ENCODE results near the gene BLOC1S2. TPM values are rescaled to one million over a fixed set of nuclear protein-coding genes. Genes with fewer than 3 reads are reported as not detected.

Gene BLOC1S2
- total RNA-seq, 1 donor from 2014 or later = 52.2 TPM

Small RNA genes within 50 kb of the gene (small RNA-seq; reads per million reads assigned to genes)
- gene RNU6-422P (not detected), gene SNORA12 (43.6 reads per million, percentile 97 among the genes with 10 or more reads in this experiment)

Other genes starting within 250 kb of the BLOC1S2 start
- gene CPN1, start 204.8 kb downstream of the BLOC1S2 start, total RNA-seq = not detected
- 10.6 TPM for gene ERLIN1, start 100.7 kb downstream of the BLOC1S2 start, total RNA-seq
- 19.2 TPM for gene CHUK, start 57.1 kb downstream of the BLOC1S2 start, total RNA-seq
- 40.8 TPM for gene CWF19L1, start 19.0 kb downstream of the BLOC1S2 start, total RNA-seq
- gene PKD2L1, start 43.5 kb upstream of the BLOC1S2 start, total RNA-seq = not detected
- gene SCD, start 60.6 kb upstream of the BLOC1S2 start, total RNA-seq = 135 TPM
- gene WNT8B, start 176.3 kb upstream of the BLOC1S2 start, total RNA-seq = not detected
- gene SEC31B, start 233.2 kb upstream of the BLOC1S2 start, total RNA-seq = 3.7 TPM
- gene NDUFB8, start 243.2 kb upstream of the BLOC1S2 start, total RNA-seq = 132 TPM
- 11.4 TPM for gene HIF1AN, start 249.3 kb upstream of the BLOC1S2 start, total RNA-seq

All from frontal cortex (tissue), 1 donor.